Suprapubic skin (tissue), 4 donors: ENCODE results near the gene CEMIP2.
A peak's percentile ranks its signal among the peaks of the same experiment; 100 is the strongest.

ENCODE experiments used
- CTCF ChIP-seq, 2 donors: fragments of 200-600 bp in 1 of 2; fragments of 450-650 bp in 1 of 2; sonication (generic) in 1 of 2; IDR thresholded peaks; one replicate each; pipeline ENCODE4 v1.5.1; 2016 to 2019; ENCODE audit warnings: antibody characterized with exemption in 2 of 2, mild to moderate bottlenecking in 1 of 2, moderate library complexity in 1 of 2
- POLR2A ChIP-seq, 2 donors: fragments of 450-650 bp; IDR thresholded peaks; one replicate each; pipeline ENCODE4 v1.6.1; 2017; ENCODE audit warnings: antibody characterized with exemption in 2 of 2, mild to moderate bottlenecking in 2 of 2, moderate library complexity in 2 of 2
- POLR2AphosphoS5 ChIP-seq, 3 donors: sonication (generic); formaldehyde crosslinking; IDR thresholded peaks; one replicate each; pipeline ENCODE4 v1.6.1; 2017; ENCODE audit warnings: antibody characterized with exemption in 3 of 3

GRCh38 chr9:71768388-71769174 is at the start of gene CEMIP2:
- TF ChIP-seq CTCF (IDR thresholded peaks at IDR 0.05) (peak in 1 of 2 donors; percentile 65), POLR2AphosphoS5 (IDR thresholded peaks at IDR 0.05) (peak in 2 of 3 donors; percentile 80 to 87), POLR2A (IDR thresholded peaks at IDR 0.05) (peak; percentile 82 to 92)
